RPMI8226 (cell line): ENCODE data around the gene TIMM21.

Experiments
- DNase-seq: peaks from one replicate; pipeline ENCODE4 v3.0.0-alpha.2; 2015

TIMM21 gene

DNA sequence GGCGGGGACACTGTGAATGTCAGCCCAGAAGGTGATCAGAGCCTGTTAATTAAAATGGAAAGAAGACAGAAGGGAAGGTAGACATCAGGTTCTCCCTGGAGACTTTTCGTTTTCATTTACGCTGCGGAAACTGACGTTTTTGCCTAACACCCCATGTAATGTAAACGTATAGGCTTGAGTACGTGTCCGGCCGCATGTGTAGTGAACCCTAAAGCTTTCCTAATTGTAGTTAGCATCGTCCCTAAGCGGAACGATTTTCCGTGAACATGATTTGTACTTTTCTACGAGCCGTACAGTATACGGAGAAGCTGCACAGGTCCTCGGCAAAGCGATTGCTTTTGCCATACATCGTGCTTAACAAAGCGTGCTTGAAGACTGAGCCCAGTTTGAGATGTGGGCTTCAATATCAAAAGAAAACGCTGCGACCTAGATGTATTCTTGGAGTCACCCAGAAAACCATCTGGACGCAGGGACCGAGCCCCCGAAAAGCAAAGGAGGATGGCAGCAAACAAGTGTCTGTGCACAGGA lies 284 bp downstream of the TIMM21 start:
- no peak for DNase-seq

DNA sequence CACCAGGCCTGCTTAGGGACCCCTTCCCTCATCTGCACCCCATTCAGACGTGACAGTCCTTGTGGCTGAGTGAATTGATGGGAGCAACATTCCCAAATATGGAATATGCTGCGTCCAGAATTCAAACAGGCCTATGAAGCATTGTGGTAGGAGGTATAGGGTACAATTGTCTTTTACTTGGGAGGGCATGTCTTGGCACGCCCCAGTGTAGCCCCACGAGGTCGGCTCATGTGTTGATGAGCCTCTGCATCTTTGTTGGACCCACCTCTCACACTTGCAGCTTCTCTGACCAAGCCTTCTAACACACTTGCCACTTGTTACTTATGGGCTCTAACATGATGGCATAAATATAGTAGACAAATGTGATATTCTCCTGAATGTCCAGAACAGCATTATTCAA lies 1.6 kb downstream of the TIMM21 start:
- DNase-seq, result no peak

DNA sequence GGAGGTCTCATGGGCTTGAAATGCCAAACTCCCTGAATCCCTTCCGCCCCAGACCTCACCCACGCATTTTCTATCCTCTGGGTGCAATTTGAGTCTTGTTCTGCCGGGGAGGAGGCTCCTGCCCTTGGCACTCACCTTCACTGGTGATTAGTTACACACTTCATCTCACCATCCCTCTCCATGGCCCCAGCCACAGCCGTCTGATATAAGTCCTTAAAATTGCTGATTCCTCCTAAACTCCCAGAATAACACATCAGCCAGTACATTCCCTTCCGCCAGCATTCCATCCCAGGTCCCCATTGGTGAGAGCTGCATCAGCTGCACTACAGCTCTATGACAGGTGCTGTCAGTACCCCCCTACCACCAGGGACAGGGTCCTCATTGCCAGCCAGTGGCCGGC lies 3.9 kb downstream of the TIMM21 start:
- DNase-seq, result no peak

DNA sequence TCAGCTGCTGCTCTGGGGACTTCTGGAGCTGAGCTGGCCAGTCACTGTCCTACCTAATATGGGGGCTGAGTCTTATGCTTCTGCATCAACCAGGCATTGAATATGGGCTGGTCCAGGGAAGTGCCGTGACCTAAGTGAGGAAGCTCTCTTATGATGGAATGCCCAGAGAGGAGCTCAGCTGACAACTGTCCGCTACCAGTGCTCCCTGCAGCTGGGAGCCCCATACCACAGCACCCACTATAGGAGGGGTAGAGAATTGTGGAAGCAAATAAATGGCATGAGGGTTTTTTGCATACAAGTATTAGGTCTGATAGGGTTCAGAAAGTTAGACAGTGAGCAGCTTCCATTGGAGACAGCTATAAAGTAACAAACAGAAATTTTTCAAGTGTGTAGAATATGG lies 4.5 kb downstream of the TIMM21 start:
- no peak for DNase-seq

DNA sequence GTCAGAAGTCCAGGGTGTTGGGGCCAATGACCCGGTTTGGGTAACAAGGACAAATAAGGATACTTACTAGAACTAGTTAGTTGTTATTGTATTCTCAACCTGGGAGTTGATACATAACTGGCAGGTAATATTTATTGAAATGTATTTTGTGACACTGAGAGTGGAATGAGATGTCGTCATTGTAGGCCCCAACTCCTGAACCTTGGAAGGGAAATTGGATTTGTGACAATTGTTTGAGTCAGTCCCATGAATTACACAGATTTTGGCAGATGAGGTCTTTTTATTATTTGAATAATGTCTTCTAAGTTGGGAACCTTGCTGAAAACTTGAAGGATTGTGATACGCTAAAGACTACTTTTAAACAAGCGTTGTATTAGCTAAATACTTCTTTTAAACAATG lies 5.1 kb downstream of the TIMM21 start:
- no peak for DNase-seq

DNA sequence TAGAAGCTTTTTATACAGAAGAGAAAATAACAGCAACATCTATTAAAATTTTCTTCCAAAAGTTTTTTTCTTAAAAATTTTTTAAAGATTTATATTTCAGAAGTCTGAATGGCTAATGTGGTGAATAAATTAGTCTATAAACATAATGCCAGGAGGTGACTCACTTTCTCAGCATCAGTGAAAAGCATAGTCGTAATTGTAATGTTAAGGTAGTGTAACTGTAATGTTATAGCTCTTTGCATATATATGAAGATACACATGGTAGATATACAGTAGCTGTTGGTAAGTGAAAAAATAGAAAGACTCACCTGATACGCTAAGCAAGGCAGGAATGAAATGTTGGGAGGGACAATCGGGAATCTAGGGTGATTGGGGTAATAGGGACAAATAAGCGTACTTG lies 5.5 kb downstream of the TIMM21 start:
- DNase-seq, result no peak

DNA sequence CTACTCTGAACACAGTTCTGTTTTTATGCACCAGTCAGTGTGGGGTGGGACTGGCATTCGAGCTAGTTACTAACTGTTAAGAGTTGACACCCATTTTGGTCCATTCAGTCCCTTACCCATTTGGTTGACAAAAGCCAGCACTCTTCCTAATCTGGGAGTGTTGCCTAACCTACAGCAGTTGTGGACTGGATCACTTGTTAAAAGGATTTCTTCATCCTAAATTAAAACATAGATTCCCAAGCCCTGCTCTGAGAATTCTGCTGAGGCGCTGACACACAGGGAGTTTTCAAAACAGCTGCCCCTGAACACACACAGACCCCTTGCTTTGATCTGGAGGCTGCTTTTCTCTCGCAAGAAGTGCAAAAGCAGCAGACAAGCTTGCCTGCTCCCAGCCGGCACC lies 6.4 kb downstream of the TIMM21 start:
- no peak for DNase-seq

DNA sequence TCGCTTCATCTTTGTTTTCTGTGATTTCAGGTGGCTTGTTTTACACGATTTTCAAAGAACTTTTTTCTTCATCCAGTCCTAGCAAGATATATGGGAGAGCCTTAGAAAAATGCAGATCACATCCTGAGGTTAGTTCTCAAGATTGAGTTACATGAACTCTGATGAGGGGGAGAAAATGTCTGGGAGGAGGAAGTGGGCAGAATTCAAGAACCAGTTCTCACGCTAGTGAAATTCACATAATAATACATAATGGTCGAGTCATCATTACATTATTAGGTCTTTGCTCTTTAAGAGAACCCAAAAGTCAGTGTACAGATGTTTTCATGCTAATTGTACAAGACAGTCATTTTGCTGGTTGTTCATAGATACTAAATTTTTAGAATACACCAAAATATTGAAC lies 7.0 kb downstream of the TIMM21 start:
- DNase-seq, result no peak

DNA sequence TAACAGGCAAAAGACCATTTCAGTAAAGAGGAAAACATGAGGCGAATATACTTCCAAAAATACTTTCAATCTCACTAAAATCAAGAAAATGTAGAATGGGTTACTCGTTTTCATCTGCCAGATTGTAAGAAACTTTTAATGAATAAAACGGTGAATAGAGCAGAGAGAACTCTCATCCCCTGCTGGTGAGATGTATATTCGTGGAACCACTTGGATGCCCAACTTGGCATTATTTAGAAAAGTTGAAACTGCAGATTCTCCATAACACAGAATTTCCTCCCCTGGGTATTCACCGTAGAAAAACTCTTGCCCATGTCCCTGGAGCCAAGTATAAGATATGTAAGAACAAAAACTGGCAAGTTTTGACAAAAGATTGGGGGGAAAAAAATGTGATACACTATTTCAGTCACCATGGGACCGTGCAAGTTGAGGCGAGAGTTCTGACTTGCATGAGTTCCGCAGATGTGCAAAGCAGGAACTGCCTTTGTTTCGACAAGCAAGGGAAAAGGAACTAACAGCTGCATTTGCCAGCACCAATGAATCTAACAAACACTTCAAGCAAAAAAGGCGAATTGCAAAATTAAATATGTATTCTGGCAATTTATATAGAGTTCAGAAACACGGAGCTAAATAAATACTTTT lies 14.8 kb downstream of the TIMM21 start:
- no peak for DNase-seq

DNA sequence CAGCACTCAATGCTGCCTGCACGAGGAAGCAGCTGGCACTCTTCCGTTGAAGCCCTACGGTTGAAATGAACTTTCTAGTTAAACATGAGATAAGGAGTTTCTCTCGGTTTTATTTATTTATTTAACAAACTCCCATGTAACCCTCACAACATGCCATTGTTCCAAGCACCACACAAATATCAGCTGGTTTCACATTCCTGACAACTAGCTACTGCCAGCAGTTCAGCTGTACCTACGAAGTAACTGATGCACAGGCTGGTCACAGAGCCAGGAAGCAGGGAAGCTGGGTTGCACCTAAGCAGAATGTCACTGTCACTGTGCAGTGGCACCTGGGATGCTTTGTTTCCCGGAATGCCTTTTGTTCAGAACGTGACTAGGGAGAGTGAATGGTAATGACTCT lies 18.1 kb downstream of the TIMM21 start:
- no peak for DNase-seq

DNA sequence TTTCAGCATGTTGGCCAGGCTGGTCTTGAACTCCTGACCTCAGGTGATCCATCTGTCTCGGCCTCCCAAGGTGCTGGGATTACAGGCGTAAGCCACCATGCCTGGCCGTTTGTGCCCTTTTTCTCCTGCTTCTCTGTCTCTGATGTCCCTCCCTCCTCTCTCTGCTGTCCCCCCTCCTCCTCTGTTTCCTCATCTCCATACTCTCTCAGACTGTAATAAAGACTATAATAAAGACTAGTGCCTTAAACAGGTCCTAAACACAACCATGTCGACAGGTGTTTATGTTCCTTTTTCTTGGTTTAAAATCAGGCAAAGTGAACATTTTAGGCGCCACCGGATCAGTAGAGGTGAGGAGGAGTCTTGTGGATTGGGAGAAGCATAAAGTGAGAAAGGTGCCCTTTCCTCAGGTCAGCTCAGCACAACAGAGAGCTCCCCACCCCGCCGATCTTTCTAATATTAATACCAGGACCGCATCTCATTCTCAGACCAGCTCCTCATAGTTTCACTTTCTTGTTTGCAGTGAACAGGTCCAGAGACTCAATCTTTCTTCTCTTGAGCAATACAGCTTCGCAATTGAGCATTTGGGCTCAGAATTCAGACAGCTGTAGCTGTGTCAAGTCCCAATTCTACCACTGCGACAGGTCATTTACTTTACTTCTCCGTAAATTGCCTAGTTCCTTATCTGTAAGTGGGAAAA lies 23.7 kb downstream of the TIMM21 start:
- DNase-seq, result peak; percentile 46

DNA sequence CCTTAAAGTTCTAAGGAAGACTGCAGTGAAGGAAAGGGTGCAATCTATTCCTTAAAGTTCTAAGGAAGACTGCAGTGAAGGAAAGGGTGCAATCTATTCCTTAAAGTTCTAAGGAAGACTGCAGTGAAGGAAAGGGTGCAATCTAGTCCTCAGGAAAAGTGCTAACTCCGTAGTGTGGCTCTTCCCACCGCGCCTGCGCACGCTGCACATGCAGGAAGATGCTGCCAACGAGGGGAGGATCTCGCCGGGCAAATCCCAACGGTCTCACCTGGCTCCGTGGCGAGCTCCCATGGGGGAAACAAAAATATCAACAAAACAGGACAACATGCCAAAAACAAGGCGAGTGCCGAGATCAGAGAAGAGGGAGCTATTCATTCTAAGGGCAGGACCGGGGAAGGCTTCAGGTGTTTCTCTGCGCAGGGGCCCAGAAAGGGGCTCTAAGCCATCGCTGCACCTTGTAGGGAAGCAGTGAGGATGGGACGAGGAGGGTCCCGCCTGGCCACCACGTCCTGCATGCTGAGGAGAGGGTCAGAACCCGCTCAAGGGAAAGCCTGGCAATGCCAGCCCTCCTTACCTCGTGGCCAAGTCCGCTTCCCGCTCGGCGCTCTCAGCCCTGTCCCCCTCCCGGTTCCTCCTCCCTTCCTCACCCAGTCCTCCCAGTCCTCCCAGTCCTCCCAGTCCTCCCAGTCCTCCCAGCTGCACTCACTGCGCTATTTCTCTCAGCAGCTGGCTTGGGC lies 24.5 kb downstream of the TIMM21 start:
- no peak for DNase-seq

DNA sequence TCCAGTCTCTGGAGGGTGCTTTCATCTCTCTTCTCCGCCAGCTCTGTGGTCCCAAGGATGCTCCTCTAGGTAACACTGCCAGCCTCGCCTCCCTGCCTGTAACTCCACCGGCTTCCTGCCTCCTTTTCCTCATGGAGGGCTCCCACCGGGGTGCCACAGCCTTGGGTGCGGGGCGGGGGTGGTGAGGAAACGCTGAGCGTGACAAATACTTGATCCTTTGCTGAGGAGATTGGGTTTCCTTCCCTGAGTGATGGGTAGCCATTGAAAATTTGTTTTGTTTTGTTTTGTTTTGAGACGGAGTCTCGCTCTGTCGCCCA lies 25.1 kb downstream of the TIMM21 start:
- no peak for DNase-seq

DNA sequence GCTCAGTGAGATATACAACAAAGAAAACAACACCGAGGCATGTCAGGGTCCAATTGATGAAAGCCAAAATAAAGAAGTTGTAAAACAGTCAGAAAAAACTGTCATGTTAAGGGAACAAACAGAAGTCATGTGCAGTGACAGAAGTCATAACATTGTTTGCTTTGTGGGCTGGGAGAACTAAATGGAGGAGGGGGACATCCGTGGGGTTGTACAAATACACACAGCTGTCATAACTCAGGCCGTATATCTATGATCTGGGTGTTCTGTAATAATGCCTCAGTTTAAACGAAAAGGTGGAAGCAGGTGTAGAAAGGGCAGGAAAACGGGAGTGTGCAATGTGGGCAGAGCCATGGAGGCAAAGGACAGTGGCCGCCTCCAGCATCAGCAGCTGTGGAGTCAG lies 27.3 kb downstream of the TIMM21 start:
- DNase-seq, result no peak

DNA sequence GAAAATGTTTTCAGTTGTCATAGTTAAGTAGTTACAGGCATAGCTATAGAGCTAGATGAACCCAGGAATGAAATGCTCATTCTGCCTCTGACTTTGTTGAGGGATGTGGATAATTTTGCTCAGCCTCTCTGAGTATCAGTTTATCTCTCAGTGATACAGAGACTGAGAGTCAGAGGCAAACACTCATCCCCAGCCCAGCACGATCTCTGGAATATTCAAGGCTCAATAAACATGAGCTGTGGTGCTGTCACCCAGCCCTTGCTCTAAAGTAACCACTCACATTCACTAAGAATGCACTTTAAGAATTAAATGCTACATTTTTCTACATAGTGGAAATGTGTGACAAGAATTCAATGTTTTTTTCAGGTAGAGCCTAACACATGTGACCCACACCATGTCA lies 30.6 kb downstream of the TIMM21 start:
- no peak for DNase-seq

DNA sequence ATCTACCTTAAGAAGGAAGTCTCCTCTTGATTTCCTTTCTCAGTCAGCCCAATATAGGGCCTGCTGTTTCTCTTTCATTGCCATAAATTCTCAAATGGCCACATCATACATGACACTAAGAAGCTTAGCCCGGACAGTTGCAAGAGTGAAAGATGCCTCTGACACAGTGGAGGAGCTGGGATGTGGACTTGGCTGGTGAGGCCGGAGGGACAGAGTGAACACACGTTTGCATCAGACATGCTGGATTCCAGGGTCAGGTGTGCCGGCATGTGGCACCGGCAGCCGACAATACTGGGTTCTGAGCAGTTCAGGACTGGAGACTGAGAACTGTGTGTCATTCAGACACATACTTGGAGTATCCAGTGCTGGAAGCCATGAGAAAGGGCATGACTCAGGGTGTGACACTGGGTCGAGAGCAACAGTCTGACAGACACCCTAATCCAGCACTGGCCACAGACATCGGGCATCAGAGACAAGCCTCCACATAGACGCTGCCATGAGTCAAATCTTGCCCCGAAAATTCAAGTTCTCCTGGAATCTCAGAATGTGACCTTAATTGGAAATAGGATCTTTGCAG lies 31.4 kb downstream of the TIMM21 start:
- no peak for DNase-seq

DNA sequence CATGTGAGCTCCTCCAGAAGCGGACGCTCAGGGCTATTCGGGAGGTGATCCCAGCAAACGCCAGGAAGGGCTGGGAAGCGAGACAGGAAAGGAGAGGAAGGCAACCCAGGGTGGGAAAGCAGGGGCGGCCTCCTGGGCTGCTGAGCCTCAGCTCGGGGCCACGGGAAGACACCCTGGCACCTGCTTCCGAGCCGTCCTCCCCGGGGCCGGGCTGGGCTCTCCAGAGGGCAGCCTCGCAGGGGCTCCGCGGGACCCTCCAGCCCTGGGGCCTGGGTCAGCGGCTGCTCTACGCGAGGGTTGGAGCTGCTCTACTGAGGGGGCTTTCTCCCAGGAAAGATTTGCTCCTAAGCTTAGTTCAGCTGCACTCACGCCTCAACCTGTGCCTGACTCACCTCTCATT lies 34.0 kb downstream of the TIMM21 start:
- DNase-seq, result no peak

DNA sequence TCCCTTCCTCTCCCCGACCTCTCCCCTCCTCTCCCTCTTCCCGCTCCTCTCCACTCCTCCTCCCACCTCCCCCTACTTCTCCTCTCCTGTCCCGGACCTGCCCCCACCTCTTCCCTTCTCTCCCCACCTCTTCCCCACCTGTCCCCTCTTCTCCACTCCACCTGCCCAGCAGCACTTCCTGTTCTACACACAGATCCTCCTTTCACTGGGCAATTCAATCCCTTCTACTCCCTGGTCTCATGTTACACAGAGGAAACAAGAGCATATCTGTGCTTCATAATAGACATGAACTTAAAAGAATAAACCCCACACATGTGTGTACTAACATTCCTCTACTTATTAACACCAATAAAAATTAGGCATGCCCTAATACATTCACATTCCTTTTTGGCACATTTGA lies 34.8 kb downstream of the TIMM21 start:
- no peak for DNase-seq

DNA sequence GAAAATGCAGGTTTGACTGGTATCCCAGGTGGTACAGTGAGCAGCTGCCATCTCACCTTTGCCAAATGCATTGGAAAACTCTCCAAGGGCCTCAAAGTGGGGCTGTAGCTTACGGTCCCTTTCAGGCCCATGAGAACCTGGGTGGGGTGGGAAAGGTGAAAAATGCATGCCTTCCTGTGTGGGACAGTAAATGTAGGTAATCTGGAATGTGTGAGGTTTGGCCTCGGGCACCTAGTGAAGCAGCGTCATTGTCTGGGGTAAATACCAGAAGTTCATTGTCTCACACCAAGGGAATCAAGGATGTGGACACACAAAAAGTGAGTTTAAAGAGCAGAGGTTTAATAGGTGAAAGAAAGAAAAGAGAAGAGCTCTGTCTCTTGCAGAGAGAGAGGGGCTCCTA lies 36.6 kb downstream of the TIMM21 start:
- no peak for DNase-seq

DNA sequence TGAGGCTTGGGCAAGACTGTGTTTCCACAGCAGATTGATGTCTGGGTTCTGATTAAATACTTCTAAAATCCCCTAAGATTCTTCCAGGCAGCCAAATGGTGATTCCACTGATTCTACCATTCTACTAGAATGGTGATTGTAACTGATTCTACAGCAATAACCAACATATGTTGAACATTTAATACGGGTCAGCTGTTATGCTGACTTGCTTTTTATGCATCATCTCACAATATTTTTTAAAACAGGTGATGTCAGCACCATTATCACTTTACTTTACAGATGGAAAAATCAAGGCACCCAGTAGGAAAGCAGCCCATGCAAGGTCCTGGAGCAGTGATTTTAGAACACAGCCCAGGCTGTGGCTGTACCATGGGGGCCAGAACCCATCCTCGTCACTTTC lies 37.5 kb downstream of the TIMM21 start:
- no peak for DNase-seq

DNA sequence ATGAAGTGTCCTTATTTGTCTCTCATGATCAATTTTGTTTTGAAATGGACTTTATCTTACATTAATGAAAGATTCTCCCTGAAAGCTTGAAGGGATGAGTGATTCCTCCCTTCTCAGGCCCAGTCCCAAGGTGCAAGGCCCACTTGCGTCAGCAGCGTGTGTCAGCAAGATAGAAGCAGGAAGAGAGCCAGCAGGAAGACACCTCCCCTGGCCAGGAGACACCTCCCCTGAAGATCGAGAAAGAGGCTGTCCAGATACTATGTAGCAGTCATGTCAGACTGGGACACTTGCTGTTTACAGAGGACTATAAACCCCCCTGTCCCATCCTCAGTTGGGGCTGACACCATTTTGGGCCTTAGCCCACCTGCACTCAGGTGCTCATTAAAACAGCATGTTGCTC lies 38.3 kb downstream of the TIMM21 start:
- DNase-seq, result peak; percentile 28

DNA sequence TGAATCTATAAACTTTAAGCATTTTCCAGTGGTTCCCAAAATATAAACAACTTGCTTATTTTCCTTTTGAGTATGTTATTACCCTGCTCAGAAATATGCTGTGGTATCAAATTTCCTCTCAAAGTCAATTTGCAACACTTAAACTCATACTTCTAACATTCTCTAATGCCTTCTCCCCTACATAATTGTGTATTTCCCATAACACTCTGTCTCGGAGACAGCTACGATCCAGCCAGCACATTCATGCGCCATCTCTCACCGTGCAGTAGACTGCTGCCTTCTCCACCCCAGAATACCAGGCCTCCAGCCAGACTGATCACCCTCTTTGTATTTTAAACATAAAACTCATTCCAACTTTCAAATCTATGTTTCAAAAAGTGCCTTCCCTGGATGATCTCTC lies 41.8 kb downstream of the TIMM21 start:
- DNase-seq, result no peak

DNA sequence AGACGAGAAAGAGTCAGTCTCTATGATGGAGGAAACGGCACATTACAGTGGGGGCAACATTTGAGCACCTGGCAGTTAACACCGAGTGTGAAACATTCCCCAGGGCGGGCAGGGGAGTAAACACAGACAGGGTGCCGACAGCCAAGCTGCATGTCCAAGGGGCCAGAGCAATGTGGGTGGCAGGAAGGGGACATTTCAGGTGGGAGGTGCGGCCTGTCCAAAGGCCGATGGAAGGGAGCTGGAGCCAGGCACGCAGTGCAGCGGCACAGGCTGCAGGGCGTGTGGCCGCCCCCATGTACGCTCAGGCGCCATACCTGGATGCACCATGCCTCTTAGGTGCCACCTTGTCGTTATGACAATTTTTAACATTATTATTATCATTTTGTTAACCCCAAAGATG lies 43.3 kb downstream of the TIMM21 start:
- DNase-seq, result no peak

DNA sequence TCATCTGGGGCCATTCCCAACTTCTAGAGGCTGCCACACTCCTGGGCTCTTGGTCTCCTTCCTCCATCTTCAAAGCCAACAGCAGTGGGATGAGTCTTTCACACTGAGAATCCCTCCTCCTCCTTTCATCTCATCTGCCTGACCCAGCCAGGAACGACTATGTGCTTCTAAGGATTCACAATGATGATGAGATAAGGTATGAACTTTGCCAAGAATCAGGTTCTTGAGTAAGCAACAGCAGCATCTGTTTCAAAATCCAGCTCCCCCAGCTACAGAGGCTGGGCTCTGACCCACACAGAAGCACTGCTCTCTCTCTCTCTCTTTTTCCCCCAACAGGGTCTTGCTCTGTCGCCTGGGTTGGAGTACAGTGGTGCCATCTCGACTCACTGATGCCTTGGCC lies 46.4 kb downstream of the TIMM21 start:
- DNase-seq, result no peak
